GM23338 (cell line): ENCODE measurements around the gene NIT1. TPM values are rescaled to one million over a fixed set of nuclear protein-coding genes. Genes with fewer than 3 reads are reported as not detected.

ENCODE experiments used
- ATAC-seq: fragments of 200-7000 bp; cut with Tn5 transposase; 3 replicates; pipeline ENCODE4 v1.9.1; 2020
- DNase-seq: peaks from one replicate; pipeline ENCODE4 v3.0.0-alpha.2; 2015; ENCODE audit warnings: low spot score
- H2AFZ ChIP-seq: fragments of 200-600 bp; sonication (generic); 2 replicates; pipeline ENCODE4 v1.8.0; 2016; ENCODE audit warnings: antibody characterized with exemption, mild to moderate bottlenecking, moderate library complexity
- H3F3A ChIP-seq: fragments of 200-600 bp; sonication (generic); replicated peaks from 2 replicates; pipeline ENCODE4 v1.8.0; 2017; ENCODE audit warnings: antibody characterized with exemption, mixed run types, low read depth
- H3K27ac ChIP-seq: fragments of 200-600 bp; sonication (generic); 2 replicates; pipeline ENCODE4 v1.6.1; 2016; ENCODE audit warnings: low read depth
- H3K27me3 ChIP-seq: fragments of 200-600 bp; sonication (generic); 2 replicates; pipeline ENCODE4 v1.8.0; 2016; ENCODE audit warnings: mild to moderate bottlenecking, mixed run types, moderate library complexity; ENCODE audit not compliant: insufficient read depth
- H3K36me3 ChIP-seq: fragments of 200-600 bp; sonication (generic); 2 replicates; pipeline ENCODE4 v1.8.0; 2016; ENCODE audit warnings: mild to moderate bottlenecking; ENCODE audit not compliant: insufficient read depth
- H3K4me1 ChIP-seq: fragments of 200-600 bp; sonication (generic); 2 replicates; pipeline ENCODE4 v1.8.0; 2016; ENCODE audit warnings: mild to moderate bottlenecking, moderate library complexity; ENCODE audit not compliant: insufficient read depth
- H3K4me2 ChIP-seq: fragments of 200-600 bp; sonication (generic); 2 replicates; pipeline ENCODE4 v1.7.1; 2017; ENCODE audit warnings: mixed run types
- H3K4me3 ChIP-seq: fragments of 200-600 bp; sonication (generic); 2 replicates; pipeline ENCODE4 v1.6.1; 2016; ENCODE audit warnings: mixed run types
- H3K79me2 ChIP-seq: fragments of 200-600 bp; sonication (generic); replicated peaks from 2 replicates; pipeline ENCODE4 v1.8.0; 2017; ENCODE audit warnings: mild to moderate bottlenecking; ENCODE audit not compliant: insufficient read depth
- H3K9me2 ChIP-seq: fragments of 200-600 bp; sonication (generic); 2 replicates; pipeline ENCODE4 v1.8.0; 2017; ENCODE audit not compliant: insufficient read depth
- H4K20me1 ChIP-seq: fragments of 200-600 bp; sonication (generic); replicated peaks from 2 replicates; pipeline ENCODE4 v1.8.0; 2017; ENCODE audit warnings: mild to moderate bottlenecking; ENCODE audit not compliant: insufficient read depth
- H3K27ac Mint-ChIP-seq: 2 replicates; pipeline ENCODE4 v1.8.0; 2020; ENCODE audit warnings: inconsistent platforms, mild to moderate bottlenecking, moderate library complexity, mixed read lengths
- H3K27me3 Mint-ChIP-seq: 3 replicates; pipeline ENCODE4 v1.8.0; 2022; ENCODE audit warnings: low read depth, mild to moderate bottlenecking, moderate library complexity, mixed read lengths, inconsistent platforms; ENCODE audit not compliant: insufficient read depth, poor library complexity
- H3K36me3 Mint-ChIP-seq: 3 replicates; pipeline ENCODE4 v1.8.0; 2021; ENCODE audit warnings: low read depth, mild to moderate bottlenecking, inconsistent platforms, moderate library complexity, mixed read lengths
- H3K4me1 Mint-ChIP-seq: 3 replicates; pipeline ENCODE4 v1.8.0; 2020; ENCODE audit warnings: mild to moderate bottlenecking, inconsistent platforms, mixed read lengths
- H3K4me3 Mint-ChIP-seq: 3 replicates; pipeline ENCODE4 v1.8.0; 2021; ENCODE audit warnings: moderate library complexity, mild to moderate bottlenecking, inconsistent platforms, mixed read lengths
- H3K9me3 Mint-ChIP-seq: 3 replicates; pipeline ENCODE4 v1.8.0; 2020; ENCODE audit warnings: moderate library complexity, mild to moderate bottlenecking, inconsistent platforms, mixed read lengths
- CTCF ChIP-seq, 2 experiments: fragments of 200-600 bp in 1 of 2; sonication (generic) in 1 of 2; conservative IDR thresholded peaks; 2 replicates each; pipeline versions ENCODE4 v1.5.1 to v1.6.1; 2016 to 2017; ENCODE audit warnings: antibody characterized with exemption in 2 of 2, low read depth in 2 of 2, mild to moderate bottlenecking in 2 of 2, moderate library complexity in 1 of 2
- EZH2phosphoT487 ChIP-seq: fragments of 200-600 bp; sonication (generic); IDR thresholded peaks from one replicate; pipeline ENCODE4 v1.8.1; 2018; ENCODE audit warnings: antibody characterized with exemption; ENCODE audit not compliant: unreplicated experiment
- JUNB ChIP-seq: IDR thresholded peaks from one replicate; pipeline ENCODE4 v1.6.1; 2016; ENCODE audit warnings: antibody characterized with exemption; ENCODE audit not compliant: unreplicated experiment
- NANOG ChIP-seq: IDR thresholded peaks from 2 replicates; pipeline ENCODE4 v1.6.1; 2016; ENCODE audit warnings: antibody characterized with exemption, borderline replicate concordance
- POLR2AphosphoS5 ChIP-seq: IDR thresholded peaks from 2 replicates; pipeline ENCODE4 v1.6.1; 2016; ENCODE audit warnings: antibody characterized with exemption, low read depth
- STAT1 ChIP-seq: IDR thresholded peaks from one replicate; pipeline ENCODE4 v1.6.1; 2016; ENCODE audit warnings: antibody characterized with exemption; ENCODE audit not compliant: unreplicated experiment
- ZNF114 ChIP-seq: fragments of 250-450 bp; sonication (Bioruptor Pico); IDR thresholded peaks from 2 replicates; pipeline ENCODE4 v1.5.0; 2020; ENCODE audit warnings: mild to moderate bottlenecking, moderate library complexity
- ZNF331 ChIP-seq: fragments of 250-450 bp; sonication (Bioruptor Pico); IDR thresholded peaks from 2 replicates; pipeline ENCODE4 v1.5.0; 2020; ENCODE audit warnings: low read depth, mild to moderate bottlenecking, moderate library complexity
- ZNF462 ChIP-seq: fragments of 250-450 bp; sonication (Bioruptor Pico); IDR thresholded peaks from 2 replicates; pipeline ENCODE4 v1.5.0; 2020; ENCODE audit warnings: mild to moderate bottlenecking, moderate library complexity
- polyA plus RNA-seq: library from polyadenylated mRNA; unstranded; fragments of >200 nt; fragmentation: Nextera tagmentation; extraction: Ambion mirVana; gene quantifications from 2 replicates; pipeline ENCODE4 v1.2.1, GENCODE V29; 2016
- total RNA-seq: library from RNA; depleted of rRNA; stranded (reverse); fragments of >200 nt; shearing (Covaris generic); gene quantifications from 2 replicates; pipeline ENCODE4 v1.2.3, GENCODE V29; 2014
- TF ChIP-seq, protein P1 (sequence below): IDR thresholded peaks from one replicate; pipeline ENCODE4 v1.6.1; 2018; ENCODE audit warnings: antibody characterized with exemption; ENCODE audit not compliant: unreplicated experiment
- TF ChIP-seq, protein P2 (sequence below): IDR thresholded peaks from 2 replicates; pipeline ENCODE4 v1.6.1; 2016; ENCODE audit warnings: antibody characterized with exemption

NIT1 gene
- total and polyA plus RNA-seq, 2 experiments from 2014 or later, result 35.9 to 43.0 TPM

DNA sequence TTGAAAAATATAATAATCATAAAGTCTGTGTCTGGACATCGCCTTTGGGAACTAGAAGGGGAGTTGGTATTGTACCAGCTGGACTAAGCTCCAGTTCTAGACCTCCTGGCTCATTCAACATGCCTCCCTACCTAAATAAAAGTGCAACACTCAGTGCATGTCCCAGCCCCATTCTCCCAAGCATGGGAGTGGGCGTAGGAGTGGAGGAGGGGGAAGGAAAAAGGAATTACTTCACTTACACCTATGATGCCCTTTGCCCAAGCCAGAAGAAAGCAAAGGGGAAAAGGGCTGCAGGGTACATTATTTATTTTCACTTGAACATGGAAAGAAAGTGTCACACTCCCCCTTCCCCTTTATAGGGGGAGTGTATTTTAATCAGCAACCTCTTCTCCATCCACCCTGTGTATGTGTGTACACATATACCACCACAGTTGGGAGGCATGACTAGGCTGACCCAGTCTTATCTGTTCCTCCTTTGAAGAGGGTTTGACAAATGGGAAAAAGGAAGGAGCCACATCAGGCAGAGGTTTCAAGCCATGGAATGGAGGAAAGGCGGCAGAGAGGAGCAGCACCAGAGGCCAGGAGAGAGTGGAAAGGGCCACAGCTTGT is 3.2 kb downstream of the NIT1 start (continued):
- TF ChIP-seq, protein P1, sequence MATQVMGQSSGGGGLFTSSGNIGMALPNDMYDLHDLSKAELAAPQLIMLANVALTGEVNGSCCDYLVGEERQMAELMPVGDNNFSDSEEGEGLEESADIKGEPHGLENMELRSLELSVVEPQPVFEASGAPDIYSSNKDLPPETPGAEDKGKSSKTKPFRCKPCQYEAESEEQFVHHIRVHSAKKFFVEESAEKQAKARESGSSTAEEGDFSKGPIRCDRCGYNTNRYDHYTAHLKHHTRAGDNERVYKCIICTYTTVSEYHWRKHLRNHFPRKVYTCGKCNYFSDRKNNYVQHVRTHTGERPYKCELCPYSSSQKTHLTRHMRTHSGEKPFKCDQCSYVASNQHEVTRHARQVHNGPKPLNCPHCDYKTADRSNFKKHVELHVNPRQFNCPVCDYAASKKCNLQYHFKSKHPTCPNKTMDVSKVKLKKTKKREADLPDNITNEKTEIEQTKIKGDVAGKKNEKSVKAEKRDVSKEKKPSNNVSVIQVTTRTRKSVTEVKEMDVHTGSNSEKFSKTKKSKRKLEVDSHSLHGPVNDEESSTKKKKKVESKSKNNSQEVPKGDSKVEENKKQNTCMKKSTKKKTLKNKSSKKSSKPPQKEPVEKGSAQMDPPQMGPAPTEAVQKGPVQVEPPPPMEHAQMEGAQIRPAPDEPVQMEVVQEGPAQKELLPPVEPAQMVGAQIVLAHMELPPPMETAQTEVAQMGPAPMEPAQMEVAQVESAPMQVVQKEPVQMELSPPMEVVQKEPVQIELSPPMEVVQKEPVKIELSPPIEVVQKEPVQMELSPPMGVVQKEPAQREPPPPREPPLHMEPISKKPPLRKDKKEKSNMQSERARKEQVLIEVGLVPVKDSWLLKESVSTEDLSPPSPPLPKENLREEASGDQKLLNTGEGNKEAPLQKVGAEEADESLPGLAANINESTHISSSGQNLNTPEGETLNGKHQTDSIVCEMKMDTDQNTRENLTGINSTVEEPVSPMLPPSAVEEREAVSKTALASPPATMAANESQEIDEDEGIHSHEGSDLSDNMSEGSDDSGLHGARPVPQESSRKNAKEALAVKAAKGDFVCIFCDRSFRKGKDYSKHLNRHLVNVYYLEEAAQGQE, result no peak
- no peak for TF ChIP-seq NANOG
- TF ChIP-seq, protein P2, sequence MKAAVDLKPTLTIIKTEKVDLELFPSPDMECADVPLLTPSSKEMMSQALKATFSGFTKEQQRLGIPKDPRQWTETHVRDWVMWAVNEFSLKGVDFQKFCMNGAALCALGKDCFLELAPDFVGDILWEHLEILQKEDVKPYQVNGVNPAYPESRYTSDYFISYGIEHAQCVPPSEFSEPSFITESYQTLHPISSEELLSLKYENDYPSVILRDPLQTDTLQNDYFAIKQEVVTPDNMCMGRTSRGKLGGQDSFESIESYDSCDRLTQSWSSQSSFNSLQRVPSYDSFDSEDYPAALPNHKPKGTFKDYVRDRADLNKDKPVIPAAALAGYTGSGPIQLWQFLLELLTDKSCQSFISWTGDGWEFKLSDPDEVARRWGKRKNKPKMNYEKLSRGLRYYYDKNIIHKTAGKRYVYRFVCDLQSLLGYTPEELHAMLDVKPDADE, result no peak
- no peak for TF ChIP-seq STAT1

- Histone ChIP-seq H3K4me3 (no peak overlapping the region), H3F3A (peaks cover 38% of the 10 kb centered on the region), H3K4me1 (peaks cover 13% of the 10 kb centered on the region), H3K27ac (no peak overlapping the region), H4K20me1 (peaks cover 11% of the 10 kb centered on the region; the same call in 1 of the 2 replicates), H3K9me2 (no peaks in the 10 kb centered on the region), H3K27me3 (no peaks in the 10 kb centered on the region), H3K36me3 (peaks cover 30% of the 10 kb centered on the region), H2AFZ (no peak overlapping the region), H3K79me2 (peaks cover 30% of the 10 kb centered on the region), H3K4me2 (no peak overlapping the region)
- Mint-ChIP-seq H3K4me1 (peaks cover 19% of the 10 kb centered on the region), H3K27ac (no peak overlapping the region), H3K9me3 (no peaks in the 10 kb centered on the region), H3K27me3 (peaks cover 24% of the 10 kb centered on the region), H3K36me3 (peaks cover 68% of the 10 kb centered on the region), H3K4me3 (no peak overlapping the region)
- no peak for DNase-seq
- no peak for ATAC-seq
- no peak for TF ChIP-seq EZH2phosphoT487
- no peak for TF ChIP-seq ZNF462 (CRISPR knock-in tag)
- TF ChIP-seq, protein P2, result no peak
- TF ChIP-seq JUNB, result no peak
- TF ChIP-seq STAT1, result no peak
- TF ChIP-seq ZNF331, result no peak
- no peak for TF ChIP-seq ZNF114 (CRISPR knock-in tag)
- TF ChIP-seq POLR2AphosphoS5, result no peak
- no peak for TF ChIP-seq CTCF (conservative IDR thresholded peaks at IDR 0.05; ENCODE audit: low read depth in 2 of 2)
Measured at GRCh38 chr1:161121834-161122233, 3.9 kb downstream of the NIT1 start.
